Peyer's patch (tissue), 4 donors: ENCODE data around the gene SKIL. TPM values are rescaled to one million over a fixed set of nuclear protein-coding genes. Genes with fewer than 3 reads are reported as not detected.
"Not testable (repeated sequence)": the region's sequence is repeated elsewhere in the genome, so short reads cannot be mapped to it uniquely, and the experiment has no call there.

Experiments used
- DNase-seq, 3 donors: peaks; one replicate each; pipeline ENCODE4 v3.0.0-alpha.2; 2017 to 2019
- H3K27ac ChIP-seq, 4 donors: fragments of 200-600 bp; sonication (generic); one replicate each; pipeline ENCODE4 v1.5.1; 2016 to 2019
- H3K27me3 ChIP-seq, 2 donors: fragments of 200-600 bp; sonication (generic); one replicate each; pipeline ENCODE4 v1.5.1; 2019
- H3K36me3 ChIP-seq, 3 donors: fragments of 200-600 bp; sonication (generic); one replicate each; pipeline ENCODE4 v1.5.1; 2016 to 2019
- H3K4me1 ChIP-seq, 4 donors: fragments of 200-600 bp; sonication (generic); one replicate each; pipeline ENCODE4 v1.5.1; 2016 to 2019
- H3K4me3 ChIP-seq, 4 donors: fragments of 200-600 bp; sonication (generic); 1 replicate in 3 of 4; 2 replicates in 1 of 4; pipeline ENCODE4 v1.5.1; 2016 to 2019; ENCODE audit warnings: mild to moderate bottlenecking in 1 of 4
- H3K9me3 ChIP-seq, 4 donors: fragments of 200-600 bp; sonication (generic); one replicate each; pipeline ENCODE4 v1.5.1; 2016 to 2019; ENCODE audit warnings: mild to moderate bottlenecking in 1 of 4
- CTCF ChIP-seq, 6 experiments: fragments of 450-650 bp in 4 of 6; fragments of 200-600 bp in 2 of 6; sonication (generic) in 1 of 6; IDR thresholded peaks; one replicate each; pipeline ENCODE4 v1.5.1; 2017 to 2019; ENCODE audit warnings: antibody characterized with exemption in 6 of 6, mild to moderate bottlenecking in 3 of 6, moderate library complexity in 1 of 6
- POLR2A ChIP-seq, 2 donors: fragments of 450-650 bp; IDR thresholded peaks; one replicate each; pipeline ENCODE4 v1.5.1; 2017; ENCODE audit warnings: antibody characterized with exemption in 2 of 2, mild to moderate bottlenecking in 2 of 2, moderate library complexity in 2 of 2
- total RNA-seq, 4 donors: library from RNA; depleted of rRNA; stranded (reverse); fragments of >200 nt; gene quantifications; one replicate each; pipeline ENCODE4 v1.1.0, GENCODE V29; 2016

SKIL gene
- total RNA-seq, 4 donors from 2014 or later = 22.5 to 78.4 (median 43.5) TPM

- no peak for TF ChIP-seq POLR2A (IDR thresholded peaks at IDR 0.05)
- no peak for TF ChIP-seq CTCF (IDR thresholded peaks at IDR 0.05)
- DNase-seq = peak in 2 of 3 donors; percentile 85 to 91
- no peak overlapping the region for H3K4me3 ChIP-seq
These were observed 26.4 kb upstream of the SKIL start for GRCh38 chr3:170331143-170331542.

GRCh38 chr3:170337420-170337819 is 20.1 kb upstream of the SKIL start:
- H3K27me3 ChIP-seq = no peaks in the 10 kb centered on the region
- no peak for TF ChIP-seq POLR2A (IDR thresholded peaks at IDR 0.05)
- TF ChIP-seq CTCF (IDR thresholded peaks at IDR 0.05) = no peak

More at GRCh38 chr3:170331143-170331542, 26.4 kb upstream of the SKIL start:
- Histone ChIP-seq H3K9me3 (no peaks in the 10 kb centered on the region), H3K4me1 (peaks cover 0 to 8% (median 0%) of the 10 kb centered on the region in 4 donors), H3K27me3 (no peaks in the 10 kb centered on the region), H3K36me3 (no peaks in the 10 kb centered on the region), H3K27ac (peak overlapping the region in 3 of 4 donors; percentile 13 to 86 (median 80))

GRCh38 chr3:170338690-170339340 is 18.7 kb upstream of the SKIL start:
- no peak overlapping the region for H3K4me3 ChIP-seq
- no peaks in the 10 kb centered on the region for H3K27me3 ChIP-seq
- no peaks in the 10 kb centered on the region for H3K36me3 ChIP-seq
- DNase-seq = no peak
- no peaks in the 10 kb centered on the region for H3K9me3 ChIP-seq
- no peaks in the 10 kb centered on the region for H3K4me1 ChIP-seq
- no peak overlapping the region for H3K27ac ChIP-seq
- no peak for TF ChIP-seq CTCF (IDR thresholded peaks at IDR 0.05)
- no peak for TF ChIP-seq POLR2A (IDR thresholded peaks at IDR 0.05)

More at GRCh38 chr3:170337420-170337819, 20.1 kb upstream of the SKIL start:
- H3K4me3 ChIP-seq = no peak overlapping the region
- no peaks in the 10 kb centered on the region for H3K9me3 ChIP-seq
- DNase-seq = no peak
- no peaks in the 10 kb centered on the region for H3K36me3 ChIP-seq
- no peaks in the 10 kb centered on the region for H3K4me1 ChIP-seq
- no peak overlapping the region for H3K27ac ChIP-seq

- DNase-seq, H3K27me3 ChIP-seq, H3K4me1 ChIP-seq, H3K27ac ChIP-seq, H3K36me3 ChIP-seq, H3K4me3 ChIP-seq, H3K9me3 ChIP-seq: not testable (repeated sequence)
These were observed 15.2 kb upstream of the SKIL start for GRCh38 chr3:170342273-170342672.

- H3K4me3 ChIP-seq, DNase-seq, H3K36me3 ChIP-seq, H3K27ac ChIP-seq, H3K4me1 ChIP-seq, H3K9me3 ChIP-seq, H3K27me3 ChIP-seq: not testable (repeated sequence)
These were observed 13.7 kb upstream of the SKIL start for GRCh38 chr3:170343859-170344258.

- no peak overlapping the region for H3K27ac ChIP-seq
These were observed 12.5 kb upstream of the SKIL start for GRCh38 chr3:170344971-170345370.

More at GRCh38 chr3:170344971-170345370, 12.5 kb upstream of the SKIL start:
- Histone ChIP-seq H3K4me3 (no peak overlapping the region), H3K4me1 (peaks cover 0 to 8% (median 2%) of the 10 kb centered on the region in 4 donors), H3K27me3 (no peaks in the 10 kb centered on the region), H3K36me3 (no peaks in the 10 kb centered on the region), H3K9me3 (no peaks in the 10 kb centered on the region)
- no peak for TF ChIP-seq POLR2A (IDR thresholded peaks at IDR 0.05)
- TF ChIP-seq CTCF (IDR thresholded peaks at IDR 0.05) = no peak
- DNase-seq = no peak
